ENCODE results near the gene TSC2.

GRCh38 chr16:2030036-2030435, 17.7 kb upstream of the TSC2 start:
- TF ChIP-seq CTCF (CRISPR knock-in tag; IDR thresholded peaks at IDR 0.05) (no peak), YY1 (IDR thresholded peaks at IDR 0.05; ENCODE audit: insufficient read depth, insufficient replicate concordance, low read depth, low read length) (no peak), POLR2AphosphoS5 (IDR thresholded peaks at IDR 0.05; ENCODE audit: low read depth, low read length) (no peak)
